OCI-LY1 (cell line): ENCODE data around the gene STK32B.

Experiments used
- H2AFZ ChIP-seq: fragments of 200-600 bp; sonication (generic), shearing (Covaris generic); 2 replicates; pipeline ENCODE4 v1.6.0; 2014; ENCODE audit warnings: antibody characterized with exemption, mild to moderate bottlenecking, low read length
- H3F3A ChIP-seq: fragments of 200-600 bp; sonication (generic), shearing (Covaris generic); 2 replicates; pipeline ENCODE4 v1.6.0; 2014; ENCODE audit warnings: mild to moderate bottlenecking, antibody characterized with exemption, low read length, moderate library complexity; ENCODE audit not compliant: insufficient read depth
- H3K27ac ChIP-seq: fragments of 200-600 bp; sonication (generic); 2 replicates; pipeline ENCODE4 v1.5.1; 2014; ENCODE audit warnings: low read length, mixed run types, mild to moderate bottlenecking, low read depth; ENCODE audit not compliant: poor library complexity, severe bottlenecking
- H3K27me3 ChIP-seq: fragments of 200-600 bp; sonication (generic); 2 replicates; pipeline ENCODE4 v1.6.0; 2014; ENCODE audit warnings: antibody characterized with exemption, mild to moderate bottlenecking, low read length, moderate library complexity; ENCODE audit not compliant: insufficient read depth
- H3K36me3 ChIP-seq: fragments of 200-600 bp; sonication (generic); 2 replicates; pipeline ENCODE4 v1.6.1; 2014; ENCODE audit warnings: mild to moderate bottlenecking, antibody characterized with exemption, low read length, moderate library complexity, mixed read lengths; ENCODE audit not compliant: insufficient read depth
- H3K4me1 ChIP-seq: fragments of 200-600 bp; sonication (generic); 2 replicates; pipeline ENCODE4 v1.5.1; 2014; ENCODE audit warnings: mild to moderate bottlenecking, low read length, moderate library complexity; ENCODE audit not compliant: insufficient read depth, severe bottlenecking
- H3K4me2 ChIP-seq: fragments of 200-600 bp; sonication (generic), shearing (Covaris generic); 2 replicates; pipeline ENCODE4 v1.6.1; 2014; ENCODE audit warnings: low read length
- H3K4me3 ChIP-seq: fragments of 200-600 bp; sonication (generic); 2 replicates; pipeline ENCODE4 v1.5.1; 2014; ENCODE audit warnings: low read length, low read depth, mild to moderate bottlenecking, mixed read lengths; ENCODE audit not compliant: poor library complexity, severe bottlenecking
- H3K79me2 ChIP-seq: fragments of 200-600 bp; shearing (Covaris generic); 2 replicates; pipeline ENCODE4 v1.6.1; 2016; ENCODE audit warnings: mixed run types, low read length, mixed read lengths; ENCODE audit not compliant: insufficient read depth
- H3K9ac ChIP-seq: fragments of 200-600 bp; sonication (generic), shearing (Covaris generic); 2 replicates; pipeline ENCODE4 v1.6.1; 2014; ENCODE audit warnings: mild to moderate bottlenecking, low read length, mixed read lengths
- H3K9me2 ChIP-seq: fragments of 200-600 bp; sonication (generic), shearing (Covaris generic); 2 replicates; pipeline ENCODE4 v1.6.1; 2014; ENCODE audit warnings: low read depth, mild to moderate bottlenecking, low read length, mixed read lengths
- H3K9me3 ChIP-seq: fragments of 200-600 bp; shearing (Covaris generic); 2 replicates; pipeline ENCODE4 v1.6.1; 2014; ENCODE audit warnings: low read length, mixed read lengths
- H4K20me1 ChIP-seq: fragments of 200-600 bp; sonication (generic), shearing (Covaris generic); 2 replicates; pipeline ENCODE4 v1.6.0; 2016; ENCODE audit warnings: mild to moderate bottlenecking, low read length; ENCODE audit not compliant: insufficient read depth
- CTCF ChIP-seq: fragments of 200-600 bp; sonication (generic), shearing (Covaris generic); IDR thresholded peaks from 2 replicates; pipeline ENCODE4 v1.5.1; 2017; ENCODE audit warnings: mild to moderate bottlenecking, antibody characterized with exemption, low read length, moderate library complexity, mixed read lengths
- EZH2 ChIP-seq: fragments of 200-600 bp; sonication (generic), shearing (Covaris generic); IDR thresholded peaks from 2 replicates; pipeline ENCODE4 v1.8.0; 2017; ENCODE audit warnings: borderline replicate concordance, mixed run types, mild to moderate bottlenecking, antibody characterized with exemption, low read length, moderate library complexity, mixed read lengths

The STK32B gene

GRCh38 chr4:5424211-5424610 lies 372.9 kb downstream of the STK32B start:
- TF ChIP-seq EZH2: no peak
- no peak for TF ChIP-seq CTCF
- Histone ChIP-seq H3K4me2 (no peak overlapping the region), H2AFZ (no peak overlapping the region), H3K27me3 (no peaks in the 10 kb centered on the region), H3K9me2 (no peaks in the 10 kb centered on the region), H3K9ac (no peak overlapping the region), H3K27ac (no peak overlapping the region), H3K4me3 (no peak overlapping the region), H4K20me1 (no peaks in the 10 kb centered on the region), H3F3A (no peaks in the 10 kb centered on the region), H3K79me2 (no peaks in the 10 kb centered on the region), H3K36me3 (no peaks in the 10 kb centered on the region), H3K9me3 (no peaks in the 10 kb centered on the region), H3K4me1 (no peaks in the 10 kb centered on the region)

GRCh38 chr4:5424901-5425300 lies 373.6 kb downstream of the STK32B start:
- Histone ChIP-seq H4K20me1 (no peaks in the 10 kb centered on the region), H3K4me1 (no peaks in the 10 kb centered on the region), H3K36me3 (no peaks in the 10 kb centered on the region), H3K79me2 (no peaks in the 10 kb centered on the region), H2AFZ (no peak overlapping the region), H3K9me2 (no peaks in the 10 kb centered on the region), H3F3A (no peaks in the 10 kb centered on the region), H3K9me3 (no peaks in the 10 kb centered on the region), H3K4me2 (no peak overlapping the region), H3K27ac (no peak overlapping the region), H3K9ac (no peak overlapping the region), H3K4me3 (no peak overlapping the region), H3K27me3 (no peaks in the 10 kb centered on the region)
- TF ChIP-seq EZH2: no peak
- TF ChIP-seq CTCF: no peak

- TF ChIP-seq CTCF (no peak), EZH2 (no peak)
- no peaks in the 10 kb centered on the region for H3K36me3 ChIP-seq
- H3K27ac ChIP-seq: no peak overlapping the region
- no peaks in the 10 kb centered on the region for H4K20me1 ChIP-seq
- no peak overlapping the region for H3K4me2 ChIP-seq
- no peaks in the 10 kb centered on the region for H3K27me3 ChIP-seq
- H3F3A ChIP-seq: no peaks in the 10 kb centered on the region
- no peak overlapping the region for H2AFZ ChIP-seq
- H3K4me3 ChIP-seq: no peak overlapping the region
- H3K9me3 ChIP-seq: no peaks in the 10 kb centered on the region
- H3K9me2 ChIP-seq: no peaks in the 10 kb centered on the region
- H3K9ac ChIP-seq: no peak overlapping the region
- H3K4me1 ChIP-seq: no peaks in the 10 kb centered on the region
- H3K79me2 ChIP-seq: no peaks in the 10 kb centered on the region
These were observed 378.5 kb downstream of the STK32B start for GRCh38 chr4:5429747-5430146.
